ENCODE data around the gene ZNF672. TPM values are rescaled to one million over a fixed set of nuclear protein-coding genes. Genes with fewer than 3 reads are reported as not detected.

The ZNF672 gene
- total RNA-seq, 1 donor from 2014 or later = 15.3 TPM

DNA sequence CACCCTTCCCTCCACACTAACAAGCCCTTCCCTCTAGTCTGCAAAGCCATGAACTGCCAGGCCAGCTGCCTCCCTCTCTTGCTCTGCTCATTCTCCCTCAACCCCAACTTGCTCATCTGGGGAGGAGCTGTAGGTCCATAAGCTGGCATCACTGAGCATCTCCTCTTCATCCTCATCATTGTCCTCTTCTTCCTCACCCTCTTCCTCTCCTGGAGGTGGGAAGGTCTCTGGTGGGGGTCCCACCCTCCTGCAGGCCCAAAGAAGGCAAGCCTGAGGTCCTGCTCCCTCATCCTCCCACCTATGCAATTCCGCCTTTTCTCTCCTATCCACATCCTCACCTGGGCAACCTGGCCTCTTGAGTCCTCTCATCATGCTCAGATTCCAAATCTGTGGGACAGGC, 18.2 kb downstream of the ZNF672 start:
- Histone ChIP-seq H3K4me3 (ENCODE audit: low read depth, low read length) (no peak overlapping the region), H3K36me3 (ENCODE audit: control insufficient read depth, insufficient read depth, low read length) (peaks cover 22% of the 10 kb centered on the region), H3K27me3 (ENCODE audit: control insufficient read depth, insufficient read depth, low read length) (no peaks in the 10 kb centered on the region)
- DNase-seq (ENCODE audit: low read depth) (no peak), FAIRE-seq (no peak)
- TF ChIP-seq, protein P1, sequence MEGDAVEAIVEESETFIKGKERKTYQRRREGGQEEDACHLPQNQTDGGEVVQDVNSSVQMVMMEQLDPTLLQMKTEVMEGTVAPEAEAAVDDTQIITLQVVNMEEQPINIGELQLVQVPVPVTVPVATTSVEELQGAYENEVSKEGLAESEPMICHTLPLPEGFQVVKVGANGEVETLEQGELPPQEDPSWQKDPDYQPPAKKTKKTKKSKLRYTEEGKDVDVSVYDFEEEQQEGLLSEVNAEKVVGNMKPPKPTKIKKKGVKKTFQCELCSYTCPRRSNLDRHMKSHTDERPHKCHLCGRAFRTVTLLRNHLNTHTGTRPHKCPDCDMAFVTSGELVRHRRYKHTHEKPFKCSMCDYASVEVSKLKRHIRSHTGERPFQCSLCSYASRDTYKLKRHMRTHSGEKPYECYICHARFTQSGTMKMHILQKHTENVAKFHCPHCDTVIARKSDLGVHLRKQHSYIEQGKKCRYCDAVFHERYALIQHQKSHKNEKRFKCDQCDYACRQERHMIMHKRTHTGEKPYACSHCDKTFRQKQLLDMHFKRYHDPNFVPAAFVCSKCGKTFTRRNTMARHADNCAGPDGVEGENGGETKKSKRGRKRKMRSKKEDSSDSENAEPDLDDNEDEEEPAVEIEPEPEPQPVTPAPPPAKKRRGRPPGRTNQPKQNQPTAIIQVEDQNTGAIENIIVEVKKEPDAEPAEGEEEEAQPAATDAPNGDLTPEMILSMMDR (IDR thresholded peaks at IDR 0.05; ENCODE audit: insufficient read depth, low read length, severe bottlenecking) = no peak

DNA sequence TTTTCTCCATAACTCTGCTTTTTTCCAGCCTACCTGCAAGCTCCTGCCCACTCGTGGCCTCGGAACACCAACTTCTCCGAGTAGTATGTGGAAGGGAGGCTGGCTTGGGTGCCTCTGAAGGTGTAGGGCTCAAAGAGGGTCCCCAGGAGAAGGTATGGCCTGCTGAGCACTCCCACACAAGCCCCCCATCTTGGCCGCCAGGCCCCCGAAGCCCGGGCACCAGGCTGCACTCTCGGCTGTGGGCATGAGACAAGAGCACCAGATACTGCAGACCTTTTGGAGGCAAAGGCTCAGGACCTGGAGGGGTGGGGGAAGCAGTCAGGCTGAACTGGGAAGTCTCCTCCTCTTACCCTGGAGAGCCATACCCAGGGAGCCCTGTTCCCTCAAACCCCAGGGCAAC, 19.2 kb downstream of the ZNF672 start:
- Histone ChIP-seq H3K36me3 (ENCODE audit: control insufficient read depth, insufficient read depth, low read length) (peaks cover 22% of the 10 kb centered on the region), H3K4me3 (ENCODE audit: low read depth, low read length) (peak overlapping the region; percentile 60), H3K27me3 (ENCODE audit: control insufficient read depth, insufficient read depth, low read length) (no peaks in the 10 kb centered on the region)
- DNase-seq (ENCODE audit: low read depth) (no peak), FAIRE-seq (no peak)
- TF ChIP-seq, protein P1 (IDR thresholded peaks at IDR 0.05; ENCODE audit: insufficient read depth, low read length, severe bottlenecking) = no peak

DNA sequence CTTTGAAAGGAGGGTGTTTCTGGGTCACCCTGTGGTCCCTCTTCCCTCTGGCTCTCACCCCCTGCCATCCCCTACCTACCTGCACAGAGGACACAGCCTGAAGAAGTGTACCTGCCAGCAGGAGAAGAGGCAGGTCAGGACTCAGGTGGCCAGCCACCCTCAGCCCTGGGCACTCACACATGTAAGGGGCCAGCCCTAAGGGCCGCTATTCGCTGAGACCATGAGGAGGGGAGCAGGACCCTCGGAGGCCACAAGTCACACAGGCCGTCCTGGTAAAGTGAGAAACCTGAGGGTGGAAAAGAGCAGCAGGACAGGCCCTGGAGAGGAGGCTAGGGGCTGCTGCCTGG, 19.7 kb downstream of the ZNF672 start:
- DNase-seq (ENCODE audit: low read depth) (no peak), FAIRE-seq (no peak)
- TF ChIP-seq, protein P1 (IDR thresholded peaks at IDR 0.05; ENCODE audit: insufficient read depth, low read length, severe bottlenecking) = no peak
- peaks cover 19% of the 10 kb centered on the region for H3K36me3 ChIP-seq (ENCODE audit: control insufficient read depth, insufficient read depth, low read length)
- H3K4me3 ChIP-seq (ENCODE audit: low read depth, low read length) = peak overlapping the region; percentile 60
- H3K27me3 ChIP-seq (ENCODE audit: control insufficient read depth, insufficient read depth, low read length) = no peaks in the 10 kb centered on the region

DNA sequence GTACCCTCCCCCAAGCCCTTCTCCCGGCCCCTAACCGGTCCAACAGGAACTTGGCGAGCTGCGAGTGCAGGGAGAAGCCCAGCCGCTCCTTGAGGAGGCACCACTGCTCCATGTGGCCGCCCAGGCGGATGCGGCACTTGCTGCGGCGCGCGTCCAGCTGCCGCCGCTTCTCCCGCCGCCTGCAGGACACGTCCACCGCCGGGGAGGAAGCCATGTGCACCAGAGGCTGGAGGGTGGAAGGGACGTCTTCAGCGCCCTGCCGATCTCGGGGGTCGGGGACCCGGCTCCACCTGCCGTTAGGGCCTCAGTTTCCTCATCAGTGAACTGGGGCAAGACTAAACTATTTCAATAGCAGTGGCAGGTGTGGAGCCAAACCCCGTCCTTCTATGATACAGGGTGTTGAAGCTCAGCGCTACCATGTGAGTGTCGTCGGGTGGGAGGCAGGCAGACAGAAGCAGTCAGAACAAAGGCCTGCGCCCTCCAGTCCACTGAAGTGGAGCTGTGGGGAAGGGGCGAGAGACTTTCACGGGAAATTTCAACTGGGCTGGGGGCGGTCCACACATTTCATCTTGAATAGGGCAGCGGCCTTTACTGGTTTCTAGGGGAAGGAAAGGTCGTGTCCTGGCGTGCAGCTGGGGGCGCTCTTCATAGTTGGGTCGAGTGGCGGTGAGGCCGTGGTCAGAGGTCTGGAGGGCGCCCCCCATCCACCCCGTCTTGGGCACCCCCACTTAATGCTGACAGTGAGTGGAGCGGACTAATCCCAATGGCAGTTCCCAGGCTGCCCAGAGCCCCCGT, 20.3 kb downstream of the ZNF672 start:
- Histone ChIP-seq H3K27me3 (ENCODE audit: control insufficient read depth, insufficient read depth, low read length) (no peaks in the 10 kb centered on the region), H3K4me3 (ENCODE audit: low read depth, low read length) (peak overlapping the region; percentile 60), H3K36me3 (ENCODE audit: control insufficient read depth, insufficient read depth, low read length) (peaks cover 19% of the 10 kb centered on the region)
- DNase-seq (ENCODE audit: low read depth) (peak; percentile 60), FAIRE-seq (no peak)
- TF ChIP-seq, protein P1 (IDR thresholded peaks at IDR 0.05; ENCODE audit: insufficient read depth, low read length, severe bottlenecking) = peak; percentile 65

GRCh38 chr1:248858891-248859889, 21.2 kb downstream of the ZNF672 start, which contains the start of gene ZNF692:
ZNF692 (minus strand) TSS chr1:248859085; CDS start chr1:248858309, 776 bp downstream.
- FAIRE-seq = no peak

More at GRCh38 chr1:248858891-248859889, 21.2 kb downstream of the ZNF672 start, which contains the start of gene ZNF692:
- H3K4me3 ChIP-seq (ENCODE audit: low read depth, low read length) = peak within 1 kb of the TSS; percentile 60
- DNase-seq (ENCODE audit: low read depth) = peak; percentile 86
- peaks cover 13% of the 10 kb centered on the region for H3K36me3 ChIP-seq (ENCODE audit: control insufficient read depth, insufficient read depth, low read length)
- H3K27me3 ChIP-seq (ENCODE audit: control insufficient read depth, insufficient read depth, low read length) = no peaks in the 10 kb centered on the region
- TF ChIP-seq, protein P1 (IDR thresholded peaks at IDR 0.05; ENCODE audit: insufficient read depth, low read length, severe bottlenecking) = no peak

Measured in bronchial epithelial cell (primary cell).